CD4-positive, alpha-beta T cell (primary cell): ENCODE results near the gene SPG7. TPM values are rescaled to one million over a fixed set of nuclear protein-coding genes. Genes with fewer than 3 reads are reported as not detected.
"Not testable (repeated sequence)": the region's sequence is repeated elsewhere in the genome, so short reads cannot be mapped to it uniquely, and the experiment has no call there.

Source experiments
- ATAC-seq: fragments of 200-7000 bp; cut with Tn5 transposase; one replicate; pipeline ENCODE4 v1.10.0; 2022; ENCODE audit warnings: mild to moderate bottlenecking; ENCODE audit not compliant: poor library complexity
- CTCF ChIA-PET: fragments of 350-600 bp; sonication (Branson Sonifier 250); formaldehyde crosslinking; loops from one replicate; lab custom pipeline; 2021; ENCODE audit warnings: antibody characterized with exemption, inconsistent platforms; lab: Charles Lee
- POLR2A ChIA-PET: fragments of 350-600 bp; sonication (Branson Sonifier 250); formaldehyde crosslinking; loops from one replicate; lab custom pipeline; 2021; ENCODE audit warnings: antibody characterized with exemption, inconsistent platforms; lab: Charles Lee
- DNase-seq, 14 experiments: peaks; one replicate each; pipeline ENCODE4 v3.0.0-alpha.2; 2013 to 2020; ENCODE audit warnings: mixed read lengths in 2 of 14
- H3K27ac ChIP-seq, 2 donors: one replicate each; pipeline versions ENCODE4 v1.5.1 to v1.7.0; 2013; ENCODE audit warnings: low read length in 2 of 2, low read depth in 1 of 2, mild to moderate bottlenecking in 1 of 2
- H3K27me3 ChIP-seq, 2 experiments: 1 replicate in 1 of 2; 2 replicates in 1 of 2; pipeline versions ENCODE4 v1.6.1 to v1.7.0; 2013; ENCODE audit warnings: low read length in 2 of 2, control low read depth in 1 of 2, mild to moderate bottlenecking in 1 of 2, moderate library complexity in 1 of 2; ENCODE audit not compliant: insufficient read depth in 2 of 2, control insufficient read depth in 1 of 2
- H3K36me3 ChIP-seq: one replicate; pipeline ENCODE4 v1.6.1; 2013; ENCODE audit warnings: low read length, control low read depth; ENCODE audit not compliant: insufficient read depth
- H3K4me1 ChIP-seq: one replicate; pipeline ENCODE4 v1.6.1; 2013; ENCODE audit warnings: low read length, control low read depth; ENCODE audit not compliant: insufficient read depth
- H3K4me3 ChIP-seq: one replicate; pipeline ENCODE4 v1.5.1; 2013; ENCODE audit warnings: mild to moderate bottlenecking, low read length, moderate library complexity
- H3K9me3 ChIP-seq, 2 experiments: 1 replicate in 1 of 2; 2 replicates in 1 of 2; pipeline versions ENCODE4 v1.6.1 to v1.7.0; 2013; ENCODE audit warnings: low read length in 2 of 2, mild to moderate bottlenecking in 2 of 2, control low read depth in 1 of 2, moderate library complexity in 1 of 2; ENCODE audit not compliant: control insufficient read depth in 1 of 2, insufficient read depth in 1 of 2
- H3K27ac Mint-ChIP-seq: one replicate; pipeline ENCODE4 v1.8.0; 2020; ENCODE audit warnings: mixed read lengths
- H3K27me3 Mint-ChIP-seq: one replicate; pipeline ENCODE4 v1.8.0; 2021; ENCODE audit warnings: mixed read lengths
- H3K36me3 Mint-ChIP-seq: one replicate; pipeline ENCODE4 v1.8.0; 2021; ENCODE audit warnings: low read depth, mixed read lengths
- H3K4me1 Mint-ChIP-seq: one replicate; pipeline ENCODE4 v1.8.0; 2021; ENCODE audit warnings: low read depth, mixed read lengths
- H3K4me3 Mint-ChIP-seq: one replicate; pipeline ENCODE4 v1.8.0; 2020; ENCODE audit warnings: mild to moderate bottlenecking, mixed read lengths
- H3K9me3 Mint-ChIP-seq: one replicate; pipeline ENCODE4 v1.8.0; 2020; ENCODE audit warnings: mixed read lengths
- intact Hi-C, 2 experiments: fragments of 100-400 bp; cut with DNase I in 1 of 2; cut with micrococcal nuclease in 1 of 2; formaldehyde crosslinking; loops; one replicate each; pipeline versions ENCODE4 v1.15.1 to v1.9.0; 2023 to 2025; cut with DNase I, micrococcal nuclease
- total RNA-seq, 174 experiments: library from RNA in 2 of 174; stranded (reverse) in 2 of 174; gene quantifications; one replicate each; pipeline ENCODE4 v1.2.3 and lab custom pipeline; 2021 to 2026
- TF ChIP-seq, protein P1 (sequence below): fragments of 200-600 bp; IDR thresholded peaks from one replicate; pipeline ENCODE4 v1.8.0; 2022; ENCODE audit warnings: antibody characterized with exemption, mild to moderate bottlenecking

SPG7 gene
- total RNA-seq, 2 experiments from 2014 or later: 163 to 167 TPM

GRCh38 chr16:89460556-89460955 lies 47.6 kb upstream of the SPG7 start:
- CTCF ChIA-PET: interaction anchor here (1.0 to 1.8 kb wide), 5 partner anchors 17 to 220 kb away, joined by 3 to 4 read pairs (median 3); partner anchors contain the start of gene SPG7

DNA sequence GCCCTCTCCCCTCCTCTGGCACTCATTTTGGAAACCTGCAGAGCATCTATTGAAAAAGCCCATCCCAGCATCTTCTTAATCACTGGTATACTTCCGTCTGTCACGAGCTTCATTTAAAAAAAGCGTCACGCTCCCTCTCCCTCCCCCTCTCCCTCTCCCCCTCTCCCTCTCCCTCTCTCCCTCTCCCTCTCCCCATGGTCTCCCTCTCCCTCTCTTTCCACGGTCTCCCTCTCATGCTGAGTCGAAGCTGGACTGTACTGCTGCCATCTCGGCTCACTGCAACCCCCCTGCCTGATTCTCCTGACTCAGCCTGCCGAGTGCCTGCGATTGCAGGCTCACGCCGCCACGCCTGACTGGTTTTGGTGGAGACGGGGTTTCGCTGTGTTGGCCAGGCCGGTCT lies 46.3 kb upstream of the SPG7 start:
- CTCF ChIA-PET: interaction anchor here (1.5 kb wide), 1 partner anchor 39 kb away, joined by 3 read pairs; no protein-coding TSS in a partner anchor
- POLR2A ChIA-PET: interaction anchor here (0.5 to 1.2 kb wide), 3 partner anchors 20 to 108 kb away, joined by 3 to 5 read pairs (median 3); no protein-coding TSS in a partner anchor
- H3K4me1 ChIP-seq: peaks cover 44% of the 10 kb centered on the region
- DNase-seq, H3K27me3 ChIP-seq, intact Hi-C loops, H3K27ac ChIP-seq, ATAC-seq, H3K36me3 ChIP-seq, H3K27me3 Mint-ChIP-seq, H3K9me3 Mint-ChIP-seq, H3K4me3 ChIP-seq, H3K9me3 ChIP-seq: not testable (repeated sequence)
- Mint-ChIP-seq H3K36me3 (peaks cover 26% of the 10 kb centered on the region), H3K27ac (peak overlapping the region; percentile 10), H3K4me1 (peaks cover 73% of the 10 kb centered on the region), H3K4me3 (peak overlapping the region; percentile 31)

More at GRCh38 chr16:89460556-89460955, 47.6 kb upstream of the SPG7 start:
- peaks cover 14% of the 10 kb centered on the region for H3K36me3 ChIP-seq
- H3K27me3 ChIP-seq: no peaks in the 10 kb centered on the region
- peaks cover 29% of the 10 kb centered on the region for H3K36me3 Mint-ChIP-seq
- ATAC-seq (no peak), DNase-seq (peak in 1 of 14 experiments; percentile 48)
- H3K4me1 ChIP-seq: peaks cover 45% of the 10 kb centered on the region
- H3K27ac ChIP-seq: no peak overlapping the region
- TF ChIP-seq, protein P1, sequence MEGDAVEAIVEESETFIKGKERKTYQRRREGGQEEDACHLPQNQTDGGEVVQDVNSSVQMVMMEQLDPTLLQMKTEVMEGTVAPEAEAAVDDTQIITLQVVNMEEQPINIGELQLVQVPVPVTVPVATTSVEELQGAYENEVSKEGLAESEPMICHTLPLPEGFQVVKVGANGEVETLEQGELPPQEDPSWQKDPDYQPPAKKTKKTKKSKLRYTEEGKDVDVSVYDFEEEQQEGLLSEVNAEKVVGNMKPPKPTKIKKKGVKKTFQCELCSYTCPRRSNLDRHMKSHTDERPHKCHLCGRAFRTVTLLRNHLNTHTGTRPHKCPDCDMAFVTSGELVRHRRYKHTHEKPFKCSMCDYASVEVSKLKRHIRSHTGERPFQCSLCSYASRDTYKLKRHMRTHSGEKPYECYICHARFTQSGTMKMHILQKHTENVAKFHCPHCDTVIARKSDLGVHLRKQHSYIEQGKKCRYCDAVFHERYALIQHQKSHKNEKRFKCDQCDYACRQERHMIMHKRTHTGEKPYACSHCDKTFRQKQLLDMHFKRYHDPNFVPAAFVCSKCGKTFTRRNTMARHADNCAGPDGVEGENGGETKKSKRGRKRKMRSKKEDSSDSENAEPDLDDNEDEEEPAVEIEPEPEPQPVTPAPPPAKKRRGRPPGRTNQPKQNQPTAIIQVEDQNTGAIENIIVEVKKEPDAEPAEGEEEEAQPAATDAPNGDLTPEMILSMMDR: no peak
- H3K4me1 Mint-ChIP-seq: peaks cover 73% of the 10 kb centered on the region
- peaks cover 0 to 4% of the 10 kb centered on the region in 2 experiments for H3K9me3 ChIP-seq
- H3K27ac Mint-ChIP-seq: no peak overlapping the region
- intact Hi-C loops: no loop called here
- H3K27me3 Mint-ChIP-seq: no peaks in the 10 kb centered on the region
- POLR2A ChIA-PET: interaction anchor here (1.7 kb wide), 1 partner anchor 23 kb away, joined by 6 read pairs; no protein-coding TSS in a partner anchor
- no peak overlapping the region for H3K4me3 Mint-ChIP-seq
- H3K4me3 ChIP-seq: no peak overlapping the region
- H3K9me3 Mint-ChIP-seq: no peaks in the 10 kb centered on the region

DNA sequence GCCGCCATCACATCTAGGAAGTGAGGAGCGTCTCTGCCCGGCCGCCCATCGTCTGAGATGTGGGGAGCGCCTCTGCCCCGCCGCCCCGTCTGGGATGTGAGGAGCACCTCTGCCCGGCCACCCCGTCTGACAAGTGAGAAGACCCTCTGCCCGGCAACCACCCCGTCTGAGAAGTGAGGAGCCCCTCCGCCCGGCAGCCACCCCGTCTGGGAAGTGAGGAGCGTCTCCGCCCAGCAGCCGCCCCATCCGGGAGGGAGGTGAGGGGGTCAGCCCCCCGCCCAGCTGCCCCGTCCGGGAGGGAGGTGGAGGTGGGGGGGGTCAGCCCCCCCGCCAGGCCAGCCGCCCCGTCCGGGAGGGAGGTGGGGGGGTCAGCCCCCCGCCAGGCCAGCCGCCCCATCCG lies 45.6 kb upstream of the SPG7 start:
- H3K4me3 Mint-ChIP-seq, H3K9me3 ChIP-seq, H3K9me3 Mint-ChIP-seq, H3K4me3 ChIP-seq, intact Hi-C loops, ATAC-seq, CTCF ChIA-PET, H3K27ac Mint-ChIP-seq, DNase-seq, H3K27me3 ChIP-seq, H3K27ac ChIP-seq, H3K36me3 ChIP-seq, H3K27me3 Mint-ChIP-seq, POLR2A ChIA-PET: not testable (repeated sequence)
- H3K36me3 Mint-ChIP-seq: peaks cover 27% of the 10 kb centered on the region
- peaks cover 79% of the 10 kb centered on the region for H3K4me1 Mint-ChIP-seq
- peaks cover 46% of the 10 kb centered on the region for H3K4me1 ChIP-seq

- H3K4me1 Mint-ChIP-seq: peaks cover 79% of the 10 kb centered on the region
- H3K27me3 ChIP-seq, POLR2A ChIA-PET, H3K27me3 Mint-ChIP-seq, DNase-seq, H3K9me3 Mint-ChIP-seq, H3K27ac ChIP-seq, H3K4me3 ChIP-seq, H3K9me3 ChIP-seq, intact Hi-C loops, H3K36me3 ChIP-seq, ATAC-seq, H3K27ac Mint-ChIP-seq, CTCF ChIA-PET, H3K4me3 Mint-ChIP-seq: not testable (repeated sequence)
- peaks cover 27% of the 10 kb centered on the region for H3K36me3 Mint-ChIP-seq
- peaks cover 50% of the 10 kb centered on the region for H3K4me1 ChIP-seq
Measured at GRCh38 chr16:89463312-89463711, 44.9 kb upstream of the SPG7 start.
